NCI-H524 (cell line): ENCODE measurements around the gene CAMK2A.

Experiments
- DNase-seq, 2 experiments: peaks; one replicate each; lab custom pipeline; 2025; lab: John Stamatoyannopoulos, UW

Gene CAMK2A

GRCh38 chr5:150300496-150301169 is 11.1 kb upstream of the CAMK2A start:
- peak; percentile 40 to 50 for DNase-seq

GRCh38 chr5:150299571-150300327 is 10.2 kb upstream of the CAMK2A start:
- no peak for DNase-seq

GRCh38 chr5:150298701-150299451 is 9.3 kb upstream of the CAMK2A start:
- DNase-seq: peak; percentile 46 to 55

- no peak for DNase-seq
These were observed 8.5 kb upstream of the CAMK2A start for GRCh38 chr5:150297934-150298595.

- no peak for DNase-seq
These were observed 7.8 kb upstream of the CAMK2A start for GRCh38 chr5:150297236-150297890.

- no peak for DNase-seq
These were observed 6.9 kb upstream of the CAMK2A start for GRCh38 chr5:150296496-150296895.

- no peak for DNase-seq
These were observed 6.3 kb upstream of the CAMK2A start for GRCh38 chr5:150295741-150296486.

- DNase-seq: peak; percentile 34 to 71
These were observed 5.6 kb upstream of the CAMK2A start for GRCh38 chr5:150295172-150295634.

GRCh38 chr5:150294551-150295071 is 5.0 kb upstream of the CAMK2A start:
- no peak for DNase-seq

- DNase-seq: no peak
These were observed 3.7 kb upstream of the CAMK2A start for GRCh38 chr5:150293091-150293941.

GRCh38 chr5:150291388-150292385 is 2.1 kb upstream of the CAMK2A start:
- DNase-seq: no peak

- DNase-seq: no peak
These were observed 782 bp downstream of the CAMK2A start for GRCh38 chr5:150288791-150289190.

- DNase-seq: no peak
These were observed 1.2 kb downstream of the CAMK2A start for GRCh38 chr5:150288361-150288760.

- DNase-seq: peak in 1 of 2 experiments; percentile 39
These were observed 2.8 kb downstream of the CAMK2A start for GRCh38 chr5:150286820-150287219.

GRCh38 chr5:150285114-150285513 is 4.5 kb downstream of the CAMK2A start:
- no peak for DNase-seq

GRCh38 chr5:150284311-150284710 is 5.3 kb downstream of the CAMK2A start:
- DNase-seq: no peak

GRCh38 chr5:150283904-150284303 is 5.7 kb downstream of the CAMK2A start:
- DNase-seq: no peak

GRCh38 chr5:150281987-150282386 is 7.6 kb downstream of the CAMK2A start:
- no peak for DNase-seq
